Putamen (tissue), 1 donor: ENCODE results near the gene THUMPD1.
"Not testable (repeated sequence)": the region's sequence is repeated elsewhere in the genome, so short reads cannot be mapped to it uniquely, and the experiment has no call there.

ENCODE experiments used
- DNase-seq: peaks from one replicate; pipeline ENCODE4 v3.0.0-alpha.2; 2016; ENCODE audit warnings: low spot score

THUMPD1 gene

GRCh38 chr16:20694096-20694495 lies 47.5 kb downstream of the THUMPD1 start:
- not testable (repeated sequence) for DNase-seq

GRCh38 chr16:20689668-20690067 lies 52.0 kb downstream of the THUMPD1 start:
- no peak for DNase-seq

GRCh38 chr16:20683812-20684211 lies 57.8 kb downstream of the THUMPD1 start:
- no peak for DNase-seq
